ENCODE measurements around the gene GOT1.

DNA sequence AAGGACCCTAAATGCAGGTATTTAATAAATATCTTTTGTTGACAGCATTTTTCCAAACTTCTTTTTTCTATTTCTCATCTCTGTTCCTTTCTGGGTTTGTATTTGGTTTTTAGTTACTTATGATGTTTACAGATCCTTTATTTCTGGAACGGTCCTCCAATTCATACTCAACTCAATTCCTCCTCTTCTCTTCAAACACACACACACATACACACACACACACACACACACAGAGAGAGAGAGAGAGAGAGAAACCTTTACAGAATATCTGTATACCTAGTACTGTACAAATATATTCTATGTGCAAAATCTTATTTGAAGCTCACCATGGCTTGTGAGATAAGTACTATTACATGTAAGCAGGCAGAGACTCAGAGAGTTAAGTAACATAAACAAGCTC is 21.6 kb upstream of the GOT1 start:
- TF ChIP-seq, protein P1, sequence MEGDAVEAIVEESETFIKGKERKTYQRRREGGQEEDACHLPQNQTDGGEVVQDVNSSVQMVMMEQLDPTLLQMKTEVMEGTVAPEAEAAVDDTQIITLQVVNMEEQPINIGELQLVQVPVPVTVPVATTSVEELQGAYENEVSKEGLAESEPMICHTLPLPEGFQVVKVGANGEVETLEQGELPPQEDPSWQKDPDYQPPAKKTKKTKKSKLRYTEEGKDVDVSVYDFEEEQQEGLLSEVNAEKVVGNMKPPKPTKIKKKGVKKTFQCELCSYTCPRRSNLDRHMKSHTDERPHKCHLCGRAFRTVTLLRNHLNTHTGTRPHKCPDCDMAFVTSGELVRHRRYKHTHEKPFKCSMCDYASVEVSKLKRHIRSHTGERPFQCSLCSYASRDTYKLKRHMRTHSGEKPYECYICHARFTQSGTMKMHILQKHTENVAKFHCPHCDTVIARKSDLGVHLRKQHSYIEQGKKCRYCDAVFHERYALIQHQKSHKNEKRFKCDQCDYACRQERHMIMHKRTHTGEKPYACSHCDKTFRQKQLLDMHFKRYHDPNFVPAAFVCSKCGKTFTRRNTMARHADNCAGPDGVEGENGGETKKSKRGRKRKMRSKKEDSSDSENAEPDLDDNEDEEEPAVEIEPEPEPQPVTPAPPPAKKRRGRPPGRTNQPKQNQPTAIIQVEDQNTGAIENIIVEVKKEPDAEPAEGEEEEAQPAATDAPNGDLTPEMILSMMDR (IDR thresholded peaks at IDR 0.05 in 4 of 5, conservative IDR thresholded peaks at IDR 0.05 in 1 of 5), result no peak
- no peak for TF ChIP-seq POLR2A (IDR thresholded peaks at IDR 0.05)

Data from gastrocnemius medialis (tissue), 4 donors.